Esophagus muscularis mucosa (tissue), 3 donors: ENCODE results near the gene C1QTNF7.

Source experiments
- CTCF ChIP-seq, 3 experiments: fragments of 200-600 bp in 2 of 3; fragments of 450-650 bp in 1 of 3; sonication (generic) in 2 of 3; IDR thresholded peaks; one replicate each; pipeline ENCODE4 v1.5.1; 2017 to 2019; ENCODE audit warnings: antibody characterized with exemption in 3 of 3, mild to moderate bottlenecking in 2 of 3, moderate library complexity in 1 of 3
- POLR2A ChIP-seq: fragments of 450-650 bp; IDR thresholded peaks from one replicate; pipeline ENCODE4 v1.6.1; 2017; ENCODE audit warnings: antibody characterized with exemption, moderate library complexity, mild to moderate bottlenecking, low read depth
- POLR2AphosphoS5 ChIP-seq, 2 donors: sonication (generic); formaldehyde crosslinking; IDR thresholded peaks; one replicate each; pipeline ENCODE4 v1.6.1; 2017; ENCODE audit warnings: antibody characterized with exemption in 2 of 2

GRCh38 chr4:15385928-15386327, 41.9 kb upstream of the C1QTNF7 start:
- TF ChIP-seq POLR2AphosphoS5 (IDR thresholded peaks at IDR 0.05): peak in 1 of 2 donors; percentile 5
- TF ChIP-seq POLR2A: no peak
- no peak for TF ChIP-seq CTCF (IDR thresholded peaks at IDR 0.05)
